ENCODE results near the gene CDKAL1.
"Not testable (repeated sequence)": the region's sequence is repeated elsewhere in the genome, so short reads cannot be mapped to it uniquely, and the experiment has no call there.

The CDKAL1 gene

GRCh38 chr6:21085643-21086042, 551.4 kb downstream of the CDKAL1 start:
- H4K20me1 ChIP-seq (ENCODE audit: insufficient read depth, low read length): no peaks in the 10 kb centered on the region
- H3K4me3 ChIP-seq (ENCODE audit: low read length): no peak overlapping the region
- TF ChIP-seq EZH2 (optimal IDR thresholded peaks at IDR 0.05; ENCODE audit: low read depth, low read length) (no peak), EZH2phosphoT487 (IDR thresholded peaks at IDR 0.05; ENCODE audit: low read length) (no peak)
- H3K9ac ChIP-seq (ENCODE audit: low read length): no peak overlapping the region
- no peak overlapping the region for H3K4me2 ChIP-seq (ENCODE audit: low read depth, low read length)
- H3K79me2 ChIP-seq (ENCODE audit: low read length): no peaks in the 10 kb centered on the region
- DNase-seq: no peak
- no peaks in the 10 kb centered on the region for H3K27me3 ChIP-seq (replicated peaks; ENCODE audit: insufficient read depth, low read length)
- no peak overlapping the region for H2AFZ ChIP-seq (ENCODE audit: low read length)
- H3K27ac ChIP-seq (ENCODE audit: low read length): no peak overlapping the region
- no peaks in the 10 kb centered on the region for H3F3A ChIP-seq (ENCODE audit: insufficient read depth, low read length)
- no peaks in the 10 kb centered on the region for H3K9me3 ChIP-seq (replicated peaks; ENCODE audit: insufficient read depth, low read length)
- no peaks in the 10 kb centered on the region for H3K4me1 ChIP-seq (ENCODE audit: low read length)
- no peaks in the 10 kb centered on the region for H3K9me2 ChIP-seq (replicated peaks; ENCODE audit: insufficient read depth, low read length)
- H3K36me3 ChIP-seq (replicated peaks; ENCODE audit: insufficient read depth, low read length): no peaks in the 10 kb centered on the region

- no peak for DNase-seq
- TF ChIP-seq EZH2 (optimal IDR thresholded peaks at IDR 0.05; ENCODE audit: low read depth, low read length): no peak
- TF ChIP-seq CTCF (IDR thresholded peaks at IDR 0.05; ENCODE audit: low read length): no peak
- TF ChIP-seq EZH2phosphoT487 (IDR thresholded peaks at IDR 0.05; ENCODE audit: low read length): no peak
- no peak overlapping the region for H3K4me2 ChIP-seq (ENCODE audit: low read depth, low read length)
- H3K4me3 ChIP-seq (ENCODE audit: low read length): no peak overlapping the region
- H2AFZ ChIP-seq (ENCODE audit: low read length): no peak overlapping the region
- no peak overlapping the region for H3K27ac ChIP-seq (ENCODE audit: low read length)
- no peaks in the 10 kb centered on the region for H4K20me1 ChIP-seq (ENCODE audit: insufficient read depth, low read length)
- no peaks in the 10 kb centered on the region for H3K27me3 ChIP-seq (replicated peaks; ENCODE audit: insufficient read depth, low read length)
- H3K36me3 ChIP-seq (replicated peaks; ENCODE audit: insufficient read depth, low read length): no peaks in the 10 kb centered on the region
- H3F3A ChIP-seq (ENCODE audit: insufficient read depth, low read length): no peaks in the 10 kb centered on the region
- H3K9ac ChIP-seq (ENCODE audit: low read length): no peak overlapping the region
- no peaks in the 10 kb centered on the region for H3K79me2 ChIP-seq (ENCODE audit: low read length)
- no peaks in the 10 kb centered on the region for H3K9me3 ChIP-seq (replicated peaks; ENCODE audit: insufficient read depth, low read length)
- H3K9me2 ChIP-seq (replicated peaks; ENCODE audit: insufficient read depth, low read length): no peaks in the 10 kb centered on the region
- H3K4me1 ChIP-seq (ENCODE audit: low read length): no peaks in the 10 kb centered on the region
Measured at GRCh38 chr6:21087188-21087587, 552.9 kb downstream of the CDKAL1 start.

GRCh38 chr6:21091411-21091810, 557.2 kb downstream of the CDKAL1 start:
- no peaks in the 10 kb centered on the region for H3K79me2 ChIP-seq (ENCODE audit: low read length)
- H3K36me3 ChIP-seq (replicated peaks; ENCODE audit: insufficient read depth, low read length): no peaks in the 10 kb centered on the region
- no peak overlapping the region for H3K9ac ChIP-seq (ENCODE audit: low read length)
- no peak overlapping the region for H2AFZ ChIP-seq (ENCODE audit: low read length)
- H3K9me3 ChIP-seq (replicated peaks; ENCODE audit: insufficient read depth, low read length): no peaks in the 10 kb centered on the region
- H4K20me1 ChIP-seq (ENCODE audit: insufficient read depth, low read length): no peaks in the 10 kb centered on the region
- H3K4me1 ChIP-seq (ENCODE audit: low read length): no peaks in the 10 kb centered on the region
- no peak overlapping the region for H3K4me3 ChIP-seq (ENCODE audit: low read length)
- H3K4me2 ChIP-seq (ENCODE audit: low read depth, low read length): no peak overlapping the region
- H3K27me3 ChIP-seq (replicated peaks; ENCODE audit: insufficient read depth, low read length): no peaks in the 10 kb centered on the region
- no peak for TF ChIP-seq CTCF (IDR thresholded peaks at IDR 0.05; ENCODE audit: low read length)
- TF ChIP-seq EZH2 (optimal IDR thresholded peaks at IDR 0.05; ENCODE audit: low read depth, low read length): no peak
- no peak for TF ChIP-seq EZH2phosphoT487 (IDR thresholded peaks at IDR 0.05; ENCODE audit: low read length)
- H3F3A ChIP-seq (ENCODE audit: insufficient read depth, low read length): no peaks in the 10 kb centered on the region
- no peak overlapping the region for H3K27ac ChIP-seq (ENCODE audit: low read length)
- DNase-seq: no peak
- H3K9me2 ChIP-seq (replicated peaks; ENCODE audit: insufficient read depth, low read length): no peaks in the 10 kb centered on the region

- not testable (repeated sequence) for H3K27me3 ChIP-seq (replicated peaks; ENCODE audit: insufficient read depth, low read length); H2AFZ ChIP-seq (ENCODE audit: low read length); H4K20me1 ChIP-seq (ENCODE audit: insufficient read depth, low read length); H3K9ac ChIP-seq (ENCODE audit: low read length); H3K27ac ChIP-seq (ENCODE audit: low read length); DNase-seq; H3K4me3 ChIP-seq (ENCODE audit: low read length); H3K79me2 ChIP-seq (ENCODE audit: low read length); H3K4me1 ChIP-seq (ENCODE audit: low read length); H3K9me2 ChIP-seq (replicated peaks; ENCODE audit: insufficient read depth, low read length); H3K36me3 ChIP-seq (replicated peaks; ENCODE audit: insufficient read depth, low read length); H3K9me3 ChIP-seq (replicated peaks; ENCODE audit: insufficient read depth, low read length); H3K4me2 ChIP-seq (ENCODE audit: low read depth, low read length); H3F3A ChIP-seq (ENCODE audit: insufficient read depth, low read length)
Measured at GRCh38 chr6:21092231-21092772, 558.0 kb downstream of the CDKAL1 start.
